PC-3 (cell line): ENCODE measurements around the gene E2F2.

ENCODE experiments used
- CTCF ChIP-seq: fragments of 300-600 bp; sonication (generic); conservative IDR thresholded peaks from 2 replicates; pipeline ENCODE4 v1.5.1; 2017; ENCODE audit warnings: antibody characterized with exemption, low read depth, mild to moderate bottlenecking, low read length
- EZH2 ChIP-seq: fragments of 300-600 bp; sonication (generic); IDR thresholded peaks from one replicate; pipeline ENCODE4 v1.6.1; 2017; ENCODE audit warnings: antibody characterized with exemption, mild to moderate bottlenecking, low read length; ENCODE audit not compliant: unreplicated experiment
- EZH2phosphoT487 ChIP-seq: fragments of 300-600 bp; sonication (generic); IDR thresholded peaks from 2 replicates; pipeline ENCODE4 v1.6.1; 2018; ENCODE audit warnings: mild to moderate bottlenecking, antibody characterized with exemption, low read length, borderline replicate concordance

GRCh38 chr1:23546897-23547584 lies 16.0 kb upstream of the E2F2 start:
- TF ChIP-seq CTCF (no peak), EZH2 (no peak), EZH2phosphoT487 (no peak)
